GM11168 (cell line): ENCODE data around the gene STX18.
"Not testable (repeated sequence)": the region's sequence is repeated elsewhere in the genome, so short reads cannot be mapped to it uniquely, and the experiment has no call there.

ENCODE experiments used
- in situ Hi-C: fragments of 300-500 bp; cut with MboI; formaldehyde crosslinking; loops from one replicate; pipeline ENCODE4 v1.12.0; 2022; ENCODE audit warnings: low sequenced_read_pairs; ENCODE audit not compliant: unreplicated experiment

The STX18 gene

GRCh38 chr4:4558881-4559280 is 17.0 kb upstream of the STX18 start:
- in situ Hi-C loops = no loop called here

DNA sequence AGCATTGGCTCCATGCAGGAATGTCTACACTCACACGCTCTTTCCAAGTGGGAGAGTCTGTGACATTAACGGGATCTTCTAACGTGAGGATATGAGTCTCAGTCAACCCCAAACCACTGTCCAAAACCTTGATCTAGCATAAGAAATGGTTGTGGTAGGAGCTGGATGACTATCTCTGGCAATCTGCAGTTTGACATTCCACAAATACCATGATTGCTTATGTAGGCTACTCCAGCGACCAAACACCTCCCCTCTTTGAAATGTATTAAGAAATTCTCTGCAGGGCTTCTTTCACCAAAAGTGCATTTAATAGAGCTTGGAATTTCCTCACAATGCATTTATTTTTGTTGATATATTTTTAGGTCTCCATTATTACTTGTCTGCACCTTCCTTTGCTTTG is 14.1 kb upstream of the STX18 start:
- in situ Hi-C loops = no loop called here

DNA sequence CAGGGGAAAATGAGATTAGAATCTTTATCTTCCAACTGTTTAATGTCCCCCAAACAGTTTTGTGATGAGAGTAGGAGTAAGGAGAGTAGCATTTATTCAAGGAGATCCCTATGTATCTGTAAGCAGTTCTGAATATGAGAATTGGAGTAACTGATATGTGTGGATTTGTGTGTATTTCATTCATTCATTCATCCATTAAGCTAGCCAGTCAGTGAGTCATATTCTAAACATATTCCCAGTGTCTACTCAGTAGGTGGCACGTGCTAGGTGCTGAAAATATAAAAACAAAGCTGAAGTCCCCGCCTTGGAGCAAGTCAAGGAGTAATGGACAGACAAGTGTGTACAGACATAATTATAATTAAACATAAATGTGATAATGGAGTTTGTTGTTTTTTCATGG is 12.4 kb upstream of the STX18 start:
- in situ Hi-C loops = no loop called here

DNA sequence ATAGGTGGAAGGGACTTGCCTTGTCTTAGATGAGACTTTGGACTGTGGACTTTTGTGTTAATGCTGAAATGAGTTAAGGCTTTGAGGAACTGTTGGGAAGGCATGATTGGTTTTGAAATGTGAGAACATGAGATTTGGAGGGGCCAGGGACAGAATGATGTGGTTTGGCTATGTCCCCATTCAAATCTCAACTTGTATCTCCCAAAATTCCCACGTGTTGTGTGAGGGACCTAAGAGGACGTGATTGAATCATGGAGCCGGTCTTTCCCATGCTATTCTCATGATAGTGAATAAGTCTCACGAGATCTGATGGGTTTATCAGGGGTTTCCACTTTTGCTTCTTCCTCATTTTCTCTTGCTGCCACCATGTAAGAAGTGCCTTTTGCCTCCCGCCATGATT is 10.2 kb upstream of the STX18 start:
- in situ Hi-C loops = not testable (repeated sequence)

DNA sequence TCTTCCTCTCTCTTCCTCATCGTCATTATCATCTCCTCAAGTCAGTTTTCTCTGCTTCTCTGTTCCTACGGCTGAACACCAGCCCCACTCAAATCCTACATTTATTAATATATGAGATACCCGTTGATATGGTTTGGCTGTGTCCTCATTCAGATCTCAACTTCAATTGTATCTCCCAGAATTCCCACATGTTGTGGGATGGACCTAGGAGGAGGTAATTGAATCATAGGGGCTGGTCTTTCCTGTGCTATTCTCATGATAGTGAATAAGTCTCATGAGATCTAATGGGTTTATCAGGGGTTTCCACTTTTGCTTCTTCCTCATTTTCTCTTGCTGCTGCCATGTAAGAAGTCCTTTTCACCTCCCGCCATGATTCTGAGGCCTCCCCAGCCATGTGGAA is 8.3 kb upstream of the STX18 start:
- in situ Hi-C loops = not testable (repeated sequence)

DNA sequence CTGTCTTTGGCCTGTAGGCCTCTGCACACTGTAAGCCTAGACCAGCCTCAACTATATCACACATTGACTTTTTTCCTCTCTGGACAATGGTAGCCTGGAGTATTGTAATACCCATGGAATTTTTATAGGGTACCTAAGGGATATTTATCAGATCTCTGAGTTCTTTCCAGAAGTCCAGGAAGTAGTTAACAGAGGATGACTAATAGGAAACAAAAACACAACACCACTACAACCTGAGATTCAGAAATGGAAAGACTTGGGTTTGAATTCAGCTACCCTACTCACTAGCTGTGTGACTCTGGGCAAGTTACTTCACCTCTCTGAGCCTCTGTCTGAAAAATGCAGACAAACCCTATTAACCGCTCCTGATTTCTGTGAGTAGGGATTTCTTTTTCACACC is 7.7 kb upstream of the STX18 start:
- in situ Hi-C loops = no loop called here

DNA sequence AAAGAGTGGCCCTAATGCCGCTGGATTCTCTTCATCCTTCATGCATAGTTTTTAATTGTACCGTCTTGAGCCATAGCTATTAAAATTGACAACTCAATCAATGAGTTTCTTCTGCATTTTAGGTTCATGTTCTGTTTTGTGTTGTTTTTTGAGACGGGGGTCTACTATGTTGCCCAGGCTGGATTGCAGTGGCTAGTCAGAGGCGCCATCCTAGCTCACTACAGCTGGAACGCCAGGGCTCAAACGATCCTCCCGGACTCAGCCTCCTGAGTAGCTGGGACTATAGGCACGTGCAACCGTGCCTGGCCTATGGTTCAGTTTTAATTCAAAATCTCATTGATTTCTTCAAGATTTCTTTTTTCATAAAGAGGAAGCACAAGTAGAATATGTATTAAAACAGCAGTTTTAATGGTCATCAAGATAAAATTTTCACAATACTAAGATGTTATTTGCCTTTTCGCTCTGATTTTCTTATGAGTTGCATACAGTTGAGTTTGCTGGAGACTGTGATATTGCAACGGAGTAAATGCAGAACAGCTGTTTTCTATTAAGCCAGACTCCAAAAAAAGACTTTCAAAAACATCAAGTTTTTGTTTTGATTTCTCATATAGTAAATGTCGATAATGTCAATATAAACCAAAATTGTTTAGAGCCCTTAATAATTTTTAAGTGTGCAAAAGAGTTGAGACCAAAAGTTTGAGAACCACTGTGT is 1.1 kb upstream of the STX18 start:
- in situ Hi-C loops = no loop called here

GRCh38 chr4:4541040-4541631 is 712 bp downstream of the STX18 start:
- in situ Hi-C loops = no loop called here

DNA sequence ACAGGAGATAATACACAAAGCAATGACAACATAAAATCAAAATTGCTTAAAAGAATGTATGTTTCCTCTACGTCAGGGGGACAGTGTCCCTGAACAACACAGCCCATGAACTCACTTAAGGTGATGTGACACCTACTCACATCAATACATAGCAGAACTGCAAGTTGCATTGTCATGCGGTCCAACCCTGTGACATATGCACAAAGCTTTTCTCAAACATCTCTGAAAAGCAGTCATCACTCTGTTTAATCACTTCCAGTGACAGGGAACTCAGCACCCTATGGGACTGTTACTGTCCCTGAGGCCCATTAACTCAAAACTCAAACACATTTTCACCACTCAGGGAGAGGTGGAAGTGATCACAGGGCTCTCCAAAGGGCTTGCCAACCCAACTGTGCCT is 2.4 kb downstream of the STX18 start:
- in situ Hi-C loops = no loop called here

DNA sequence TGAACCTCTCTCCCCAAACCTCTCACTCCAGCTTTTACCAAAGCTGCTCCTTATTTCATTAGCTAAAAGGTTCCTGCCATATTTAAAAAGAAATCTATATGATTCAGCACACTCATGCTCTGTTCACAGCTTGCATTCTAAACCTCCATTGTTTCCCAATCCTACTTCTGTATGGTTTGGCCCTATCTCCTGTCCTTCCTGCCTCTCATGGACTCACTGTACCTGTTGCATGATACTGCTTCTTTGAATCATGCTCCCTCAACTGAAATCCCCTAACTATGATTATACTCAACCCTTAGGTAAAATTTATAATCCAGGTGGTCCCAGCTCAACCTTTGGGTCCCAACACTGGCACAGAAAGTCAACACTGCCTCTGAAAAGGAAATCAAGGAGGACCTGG is 6.3 kb downstream of the STX18 start:
- in situ Hi-C loops = no loop called here

- in situ Hi-C loops = no loop called here
Measured at GRCh38 chr4:4534515-4535145, 7.2 kb downstream of the STX18 start.

DNA sequence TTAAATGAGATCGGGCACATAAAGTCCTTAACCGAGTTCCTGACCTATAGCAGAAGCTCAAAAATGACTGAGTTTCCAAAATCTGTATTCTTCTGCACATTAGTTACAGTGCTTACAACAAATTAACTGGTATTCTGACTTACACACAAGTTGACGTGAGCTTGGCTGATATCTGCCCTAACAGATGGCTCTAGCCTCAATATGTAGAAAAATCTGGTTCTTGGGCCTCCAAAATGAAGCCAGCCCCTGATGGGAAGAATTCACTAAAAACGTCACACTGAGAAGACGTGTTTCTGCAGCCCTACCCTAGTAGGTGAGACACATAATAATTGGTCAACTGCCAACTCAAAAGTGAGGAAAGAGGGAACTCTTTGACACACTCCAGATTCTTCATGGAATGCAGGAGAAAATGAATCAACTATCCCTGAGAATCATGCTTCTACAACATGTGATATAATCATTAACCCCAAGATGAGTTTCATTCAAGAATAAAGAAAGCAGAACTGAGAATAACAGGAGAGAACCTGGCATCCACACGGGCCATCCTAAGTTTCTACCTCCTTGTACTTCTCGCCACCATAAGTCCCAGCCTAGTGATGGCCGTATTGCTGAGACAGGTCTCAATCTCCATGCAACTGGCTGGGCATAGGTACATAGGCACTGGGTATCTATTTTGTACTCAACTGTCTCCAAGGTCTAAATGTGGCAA is 8.2 kb downstream of the STX18 start:
- in situ Hi-C loops = no loop called here

DNA sequence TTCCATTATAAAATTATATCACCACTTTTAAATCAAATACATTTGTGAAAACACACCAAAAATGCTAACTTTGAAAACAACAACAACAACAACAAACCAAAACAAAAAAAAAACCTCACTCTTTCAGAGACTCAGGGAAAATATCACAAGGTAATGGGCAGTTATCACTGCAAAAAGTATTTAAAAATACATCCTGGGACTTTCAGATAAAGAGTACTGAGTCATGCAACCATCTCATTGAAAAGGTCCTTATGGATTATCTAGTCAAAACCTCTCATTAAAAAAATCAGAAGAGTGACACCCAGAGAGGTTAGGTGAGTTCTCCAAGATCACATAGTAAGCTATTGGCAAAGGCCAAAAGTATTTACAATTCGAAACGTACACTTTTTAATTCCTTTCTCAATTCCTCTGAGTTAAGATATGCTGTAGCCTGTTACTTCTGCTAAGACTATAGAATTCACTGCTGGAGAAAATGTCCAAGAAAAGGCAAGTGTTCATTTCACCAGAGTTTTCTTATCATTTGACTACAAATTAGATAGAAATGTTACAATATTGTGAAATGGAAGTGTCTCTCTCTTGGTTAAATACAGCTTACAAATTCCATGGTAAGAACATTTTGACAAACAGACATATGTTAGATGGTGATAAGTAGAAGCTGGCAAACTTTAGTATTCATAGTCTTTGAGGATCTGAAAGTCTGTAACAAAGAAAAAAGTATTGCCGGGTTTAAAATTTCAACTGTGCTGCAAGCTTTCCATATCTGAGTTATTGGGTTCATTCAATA is 9.3 kb downstream of the STX18 start:
- in situ Hi-C loops = no loop called here

DNA sequence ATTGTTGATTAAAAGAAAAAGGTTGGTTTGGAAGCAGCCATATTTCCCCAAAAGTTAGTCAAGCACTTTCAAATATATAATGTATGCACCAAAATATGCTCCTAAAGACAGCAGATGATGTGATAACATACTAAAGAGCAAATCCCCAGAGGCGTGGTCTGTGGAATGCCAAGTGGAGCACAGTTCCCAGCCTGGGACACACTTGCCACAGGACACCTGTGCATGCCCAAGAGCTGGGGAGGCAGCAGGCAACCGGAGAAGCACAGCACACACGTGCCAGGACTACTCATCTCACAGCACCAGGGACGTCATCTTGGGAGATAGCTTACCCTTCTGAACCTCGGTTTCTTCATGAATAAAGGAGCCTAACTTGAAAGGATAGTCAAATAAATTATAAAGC is 12.5 kb downstream of the STX18 start:
- in situ Hi-C loops = no loop called here

GRCh38 chr4:4526401-4526800 is 15.4 kb downstream of the STX18 start:
- in situ Hi-C loops = no loop called here

DNA sequence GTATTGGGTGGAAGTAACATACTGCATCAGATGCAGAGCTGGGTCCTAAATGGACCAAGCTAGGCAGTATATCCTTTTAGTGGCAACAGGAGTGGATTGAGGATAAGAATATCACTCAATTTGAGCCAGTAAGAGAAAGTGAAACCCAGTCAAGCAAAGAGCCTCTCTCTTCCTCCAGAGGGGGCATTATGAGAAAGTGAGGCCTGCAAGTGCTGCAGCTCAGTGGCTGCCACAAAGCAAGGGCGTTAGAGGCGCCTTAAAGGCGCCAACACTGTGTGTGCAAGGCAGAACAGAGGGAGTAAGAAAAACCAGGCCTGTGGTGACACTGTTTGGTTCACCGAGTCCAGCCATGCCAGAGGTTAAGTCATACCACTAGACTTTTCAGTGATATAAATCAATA is 17.5 kb downstream of the STX18 start:
- in situ Hi-C loops = no loop called here

GRCh38 chr4:4521731-4522130 is 20.1 kb downstream of the STX18 start:
- in situ Hi-C loops = no loop called here

DNA sequence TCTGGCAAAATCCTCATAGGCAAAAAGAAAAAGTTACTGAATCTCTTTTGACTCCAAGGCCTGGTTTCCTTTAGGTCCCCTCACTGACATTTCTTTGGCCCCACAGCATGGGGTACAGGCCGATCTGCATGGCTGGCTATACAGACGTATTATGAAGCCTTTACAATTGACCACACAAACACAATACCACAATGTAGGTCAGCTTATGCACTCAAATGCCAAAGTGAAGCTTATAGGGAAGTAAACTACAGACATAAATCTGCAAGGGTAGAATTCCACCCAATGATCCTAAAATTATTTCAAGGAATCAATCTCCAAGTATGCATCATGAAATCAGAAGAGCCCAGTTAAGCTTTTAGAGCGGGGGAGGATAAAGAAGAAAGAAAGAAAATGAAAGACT is 20.7 kb downstream of the STX18 start:
- in situ Hi-C loops = no loop called here

DNA sequence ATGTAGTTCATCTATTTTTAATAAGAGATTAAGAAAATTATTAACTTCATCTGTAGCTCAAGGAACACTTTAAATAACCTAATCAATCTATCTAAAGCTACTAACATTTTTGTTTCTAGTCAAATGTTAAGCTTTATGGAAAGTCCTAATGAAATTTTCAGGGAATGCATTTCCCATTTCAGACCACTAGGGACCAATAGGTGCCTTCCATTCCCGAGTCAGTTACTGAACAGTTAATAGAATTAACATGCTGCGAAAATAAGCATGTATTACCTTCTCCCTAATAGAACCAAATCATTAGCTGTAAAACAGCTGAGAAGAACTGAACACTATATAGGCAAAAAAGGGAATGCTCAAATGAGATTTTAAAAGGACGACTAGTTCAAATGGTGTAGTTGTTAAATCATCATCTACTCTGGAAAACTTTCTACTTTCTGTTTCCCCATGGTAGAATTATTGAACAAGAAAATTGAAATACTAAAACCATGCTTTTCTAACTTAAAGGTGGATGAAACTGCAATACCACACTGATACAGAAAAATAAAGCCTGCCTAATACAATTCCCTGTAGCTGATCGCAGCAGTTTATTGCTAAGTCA is 22.5 kb downstream of the STX18 start:
- in situ Hi-C loops = no loop called here

- in situ Hi-C loops = no loop called here
Measured at GRCh38 chr4:4518747-4519146, 23.1 kb downstream of the STX18 start.
